HG02852 (cell line): Measurements from ENCODE around the gene U2AF2.

Experiments used
- ATAC-seq: cut with Tn5 transposase; IDR thresholded peaks from one replicate; pipeline ENCODE4 v1.9.1; 2021; ENCODE audit warnings: mild to moderate bottlenecking, moderate library complexity; ENCODE audit not compliant: unreplicated experiment

U2AF2 gene

GRCh38 chr19:55654323-55654867 lies 440 bp upstream of the U2AF2 start:
- peak; percentile 55 for ATAC-seq

DNA sequence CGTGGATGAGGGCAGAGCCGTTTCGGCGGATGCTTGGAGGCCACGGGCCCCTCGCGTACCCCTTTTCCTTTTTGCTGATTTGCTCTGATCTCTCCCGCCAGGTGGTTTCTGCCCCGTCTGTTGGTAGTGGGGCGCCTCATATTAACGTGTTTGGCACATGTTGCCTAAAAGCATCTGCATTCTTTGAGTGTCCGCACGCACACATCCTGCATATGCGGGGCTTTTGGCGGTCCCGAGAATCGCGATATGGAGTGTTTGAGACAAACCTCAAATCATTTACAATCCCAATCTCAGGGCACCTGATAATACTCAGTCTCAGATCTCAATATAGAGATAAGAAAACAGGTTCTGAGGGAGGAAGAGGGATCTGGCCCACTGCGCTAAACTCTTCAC lies 809 bp downstream of the U2AF2 start:
- ATAC-seq: no peak

GRCh38 chr19:55656552-55656951 lies 1.7 kb downstream of the U2AF2 start:
- ATAC-seq: no peak

- no peak for ATAC-seq
Observed at GRCh38 chr19:55656988-55657747, 2.3 kb downstream of the U2AF2 start.

DNA sequence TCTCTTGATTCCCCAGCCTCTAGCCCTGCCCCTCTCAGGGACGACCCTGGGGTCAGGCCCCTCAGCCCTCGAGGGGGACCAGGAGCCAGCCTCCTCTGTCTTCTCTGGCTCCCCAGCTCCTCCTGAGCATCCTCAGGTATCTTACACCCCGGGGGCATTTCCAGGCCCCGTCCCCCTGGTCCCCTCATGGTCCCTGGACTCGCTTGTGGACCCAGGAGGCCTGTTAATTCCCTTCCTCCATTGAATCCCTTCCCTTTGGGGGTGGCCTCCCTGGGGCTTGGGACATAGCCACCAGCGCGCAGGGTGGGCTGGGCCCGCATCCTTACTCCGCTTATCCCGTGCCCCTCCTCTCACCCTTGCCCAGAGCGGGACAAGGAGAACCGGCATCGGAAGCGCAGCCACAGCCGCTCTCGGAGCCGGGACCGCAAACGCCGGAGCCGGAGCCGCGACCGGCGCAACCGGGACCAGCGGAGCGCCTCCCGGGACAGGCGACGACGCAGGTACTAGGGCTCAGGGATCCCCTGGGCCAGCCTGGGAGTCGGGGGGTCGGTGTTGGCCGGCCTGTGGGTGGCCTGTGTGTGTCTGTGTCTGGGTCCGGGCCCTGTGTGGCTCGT lies 4.1 kb downstream of the U2AF2 start:
- no peak for ATAC-seq

GRCh38 chr19:55659822-55660221 lies 5.0 kb downstream of the U2AF2 start:
- ATAC-seq: no peak

GRCh38 chr19:55660404-55660803 lies 5.6 kb downstream of the U2AF2 start:
- no peak for ATAC-seq

DNA sequence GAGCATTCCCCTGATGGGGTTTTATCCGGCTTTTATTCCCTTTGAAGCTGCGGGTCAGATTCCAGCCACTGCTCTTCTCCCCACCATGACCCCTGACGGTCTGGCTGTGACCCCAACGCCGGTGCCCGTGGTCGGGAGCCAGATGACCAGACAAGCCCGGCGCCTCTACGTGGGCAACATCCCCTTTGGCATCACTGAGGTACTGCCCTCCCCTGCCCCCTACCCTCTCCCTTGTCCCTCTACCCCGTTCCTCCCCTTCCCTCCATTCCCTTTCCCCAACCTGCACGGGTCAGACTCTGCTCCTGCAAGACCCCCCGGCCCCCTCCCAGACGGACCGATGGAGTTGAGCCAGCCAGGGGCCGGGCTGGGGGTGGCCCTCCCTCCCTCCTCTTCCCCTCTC lies 6.2 kb downstream of the U2AF2 start:
- ATAC-seq: no peak

DNA sequence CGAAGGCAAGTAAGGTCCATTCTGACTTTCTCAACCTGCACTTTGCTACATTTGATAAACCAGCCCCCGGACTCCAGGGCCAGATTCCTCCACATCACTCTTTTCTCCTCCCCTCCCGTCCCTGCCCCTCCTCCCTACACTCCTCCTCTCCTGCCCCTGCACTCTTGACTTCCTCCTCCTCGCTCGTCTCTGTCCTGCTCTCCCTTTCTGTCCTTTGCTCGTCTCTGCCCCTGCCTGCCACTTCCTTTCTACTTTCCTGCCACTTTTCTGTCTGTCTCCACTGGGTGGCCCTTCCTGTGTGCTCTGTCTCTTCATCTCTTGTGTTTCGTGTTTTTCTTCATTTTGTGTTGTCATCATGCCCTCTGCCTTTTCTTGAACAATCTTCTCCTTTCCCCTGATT lies 7.0 kb downstream of the U2AF2 start:
- ATAC-seq: no peak

DNA sequence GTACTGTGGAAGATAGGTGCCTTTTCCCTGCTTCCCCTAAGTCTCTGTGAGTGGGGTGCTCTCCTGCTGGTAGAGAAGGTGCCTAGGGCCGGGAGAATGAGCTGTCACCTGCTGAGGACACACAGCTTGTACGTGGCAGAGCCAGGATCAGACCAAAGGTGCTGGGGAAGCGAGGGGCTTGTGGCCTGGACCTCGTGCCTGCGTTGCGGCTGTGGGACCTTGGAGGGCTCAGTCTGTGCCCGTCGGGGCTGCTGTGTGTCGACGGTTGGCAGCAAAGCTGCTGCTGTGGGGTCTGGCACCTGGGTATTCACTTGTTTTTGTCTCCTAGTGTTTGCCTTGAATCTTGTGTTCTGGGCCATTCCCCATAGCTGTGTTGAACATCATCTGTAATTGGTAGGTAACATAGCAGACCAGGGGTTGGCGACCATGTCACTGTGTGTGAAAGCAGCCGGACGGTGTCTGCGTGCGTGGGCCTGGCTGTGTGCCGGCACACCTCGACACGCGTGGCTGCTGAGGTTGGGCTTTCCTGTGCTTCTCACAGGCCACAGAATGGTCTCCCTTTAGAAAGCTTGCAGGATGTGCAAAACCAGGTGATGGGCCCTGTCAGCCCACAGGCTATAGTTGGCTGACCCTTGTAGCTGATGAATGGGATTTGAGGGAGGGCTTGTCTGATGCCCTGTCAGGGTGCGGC lies 9.2 kb downstream of the U2AF2 start:
- no peak for ATAC-seq

- ATAC-seq: no peak
Observed at GRCh38 chr19:55666343-55667005, 11.6 kb downstream of the U2AF2 start.

- ATAC-seq: no peak
Observed at GRCh38 chr19:55667006-55667381, 12.2 kb downstream of the U2AF2 start.

DNA sequence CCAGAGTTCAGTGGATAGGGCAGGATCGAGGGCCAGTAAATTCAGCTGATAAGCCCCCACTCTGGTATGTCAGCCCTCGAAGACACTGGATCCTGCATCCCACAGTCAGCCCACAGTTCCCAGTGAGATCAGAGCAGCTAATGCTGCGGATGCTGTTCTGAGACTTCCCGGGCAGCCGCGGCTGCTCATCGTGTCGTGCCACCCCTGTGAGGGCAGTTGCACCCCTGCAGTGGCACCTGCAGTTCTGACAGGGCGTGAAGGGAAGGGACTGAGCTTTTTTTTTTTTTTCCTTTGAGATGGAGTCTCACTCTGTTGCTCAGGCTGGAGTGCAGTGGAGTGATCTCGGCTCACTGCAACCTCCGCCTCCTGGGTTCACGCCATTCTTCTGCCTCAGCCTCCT lies 12.7 kb downstream of the U2AF2 start:
- ATAC-seq: no peak

- ATAC-seq: no peak
Observed at GRCh38 chr19:55667958-55668357, 13.1 kb downstream of the U2AF2 start.

DNA sequence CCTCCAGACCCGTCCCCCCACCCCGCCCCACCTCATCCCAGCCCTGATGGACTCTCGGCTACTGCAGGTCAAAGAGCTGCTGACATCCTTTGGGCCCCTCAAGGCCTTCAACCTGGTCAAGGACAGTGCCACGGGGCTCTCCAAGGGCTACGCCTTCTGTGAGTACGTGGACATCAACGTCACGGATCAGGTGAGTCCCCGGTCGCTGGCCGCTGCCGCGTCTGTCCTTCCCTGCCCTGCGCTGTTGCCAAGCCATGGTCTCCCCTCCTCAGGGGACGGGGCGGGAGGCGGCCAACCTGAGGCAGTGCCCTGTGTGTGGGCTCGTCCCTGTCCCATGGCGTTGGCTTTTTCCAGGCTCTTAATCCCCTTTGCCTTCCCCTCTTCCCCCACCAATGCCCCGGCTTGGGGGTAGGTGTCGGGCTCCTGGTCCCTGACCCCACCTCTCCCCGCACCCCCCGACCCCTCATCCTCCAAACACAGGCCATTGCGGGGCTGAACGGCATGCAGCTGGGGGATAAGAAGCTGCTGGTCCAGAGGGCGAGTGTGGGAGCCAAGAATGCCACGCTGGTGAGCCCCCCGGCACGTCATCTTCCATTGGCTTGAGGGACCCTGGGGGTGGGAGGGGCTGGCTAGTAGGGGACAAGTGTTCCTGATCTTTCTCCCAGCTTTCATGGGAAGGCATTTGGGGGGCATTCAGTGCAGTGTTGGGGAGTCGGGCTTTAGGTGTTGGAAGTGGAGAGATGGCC lies 13.9 kb downstream of the U2AF2 start:
- ATAC-seq: no peak

GRCh38 chr19:55669418-55670279 lies 14.8 kb downstream of the U2AF2 start:
- no peak for ATAC-seq

DNA sequence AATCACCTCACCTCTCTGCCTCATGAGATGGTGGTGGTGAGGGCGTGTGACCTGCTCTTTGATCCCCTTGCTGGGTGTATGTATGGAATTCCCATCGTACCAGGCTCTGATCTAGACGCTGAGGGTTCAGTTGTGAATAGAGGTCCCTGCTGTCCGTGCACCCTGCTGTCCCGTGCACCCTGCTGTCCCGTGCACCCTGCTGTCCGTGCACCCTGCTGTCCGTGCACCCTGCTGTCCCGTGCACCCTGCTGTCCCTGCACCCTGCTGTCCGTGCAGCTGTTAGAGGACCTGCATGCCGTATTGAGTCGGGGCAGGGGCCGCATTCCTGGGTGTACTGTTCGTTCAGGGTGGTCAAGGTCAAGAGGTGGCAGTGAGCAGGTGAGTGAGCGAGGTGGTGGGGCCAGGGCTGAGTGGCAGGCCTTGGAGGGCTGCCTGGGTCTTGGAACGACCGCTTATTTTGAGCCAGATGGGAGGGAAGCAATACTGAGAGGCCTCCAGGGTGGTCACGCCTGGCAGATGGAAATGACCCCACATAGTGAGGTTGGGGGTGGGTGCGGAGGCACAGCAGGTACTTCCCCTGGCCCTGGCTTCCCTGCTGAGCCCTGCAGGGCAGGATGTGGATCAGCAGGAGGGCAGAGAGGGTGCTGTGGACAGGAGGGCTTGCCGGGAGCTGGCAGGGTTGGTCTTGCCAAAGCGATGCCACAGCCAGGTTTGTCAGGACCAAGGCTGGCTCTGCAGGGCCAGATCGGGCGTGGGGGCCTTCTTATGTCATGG lies 15.6 kb downstream of the U2AF2 start:
- no peak for ATAC-seq

GRCh38 chr19:55671054-55671378 lies 16.2 kb downstream of the U2AF2 start:
- ATAC-seq: no peak

DNA sequence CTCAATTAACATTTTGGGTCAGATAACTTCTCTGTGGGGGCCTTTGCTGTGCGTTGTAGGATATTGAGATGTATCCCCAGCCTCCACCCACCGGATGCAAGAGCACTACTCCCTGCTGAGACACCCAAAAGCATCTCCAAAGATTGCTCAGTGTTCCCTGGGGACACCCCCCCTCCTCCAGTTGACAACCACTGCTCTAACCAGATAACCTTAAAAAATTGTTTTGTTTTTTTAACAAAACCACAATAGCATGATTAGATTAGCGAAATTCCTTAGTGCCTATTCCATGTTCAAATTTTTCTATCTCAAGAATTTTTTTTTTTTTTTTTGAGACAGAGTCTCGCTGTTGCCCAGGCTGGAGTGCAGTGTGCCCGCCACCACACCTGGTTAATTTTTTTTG lies 17.6 kb downstream of the U2AF2 start:
- ATAC-seq: no peak
